GM23338 (cell line): ENCODE results near the gene CITED4. TPM values are rescaled to one million over a fixed set of nuclear protein-coding genes. Genes with fewer than 3 reads are reported as not detected.

ENCODE experiments used
- ATAC-seq: fragments of 200-7000 bp; cut with Tn5 transposase; 3 replicates; pipeline ENCODE4 v1.9.1; 2020
- DNase-seq: peaks from one replicate; pipeline ENCODE4 v3.0.0-alpha.2; 2015; ENCODE audit warnings: low spot score
- H2AFZ ChIP-seq: fragments of 200-600 bp; sonication (generic); 2 replicates; pipeline ENCODE4 v1.8.0; 2016; ENCODE audit warnings: antibody characterized with exemption, mild to moderate bottlenecking, moderate library complexity
- H3F3A ChIP-seq: fragments of 200-600 bp; sonication (generic); replicated peaks from 2 replicates; pipeline ENCODE4 v1.8.0; 2017; ENCODE audit warnings: antibody characterized with exemption, mixed run types, low read depth
- H3K27ac ChIP-seq: fragments of 200-600 bp; sonication (generic); 2 replicates; pipeline ENCODE4 v1.6.1; 2016; ENCODE audit warnings: low read depth
- H3K27me3 ChIP-seq: fragments of 200-600 bp; sonication (generic); 2 replicates; pipeline ENCODE4 v1.8.0; 2016; ENCODE audit warnings: mild to moderate bottlenecking, mixed run types, moderate library complexity; ENCODE audit not compliant: insufficient read depth
- H3K36me3 ChIP-seq: fragments of 200-600 bp; sonication (generic); 2 replicates; pipeline ENCODE4 v1.8.0; 2016; ENCODE audit warnings: mild to moderate bottlenecking; ENCODE audit not compliant: insufficient read depth
- H3K4me1 ChIP-seq: fragments of 200-600 bp; sonication (generic); 2 replicates; pipeline ENCODE4 v1.8.0; 2016; ENCODE audit warnings: mild to moderate bottlenecking, moderate library complexity; ENCODE audit not compliant: insufficient read depth
- H3K4me2 ChIP-seq: fragments of 200-600 bp; sonication (generic); 2 replicates; pipeline ENCODE4 v1.7.1; 2017; ENCODE audit warnings: mixed run types
- H3K4me3 ChIP-seq: fragments of 200-600 bp; sonication (generic); 2 replicates; pipeline ENCODE4 v1.6.1; 2016; ENCODE audit warnings: mixed run types
- H3K79me2 ChIP-seq: fragments of 200-600 bp; sonication (generic); replicated peaks from 2 replicates; pipeline ENCODE4 v1.8.0; 2017; ENCODE audit warnings: mild to moderate bottlenecking; ENCODE audit not compliant: insufficient read depth
- H3K9me2 ChIP-seq: fragments of 200-600 bp; sonication (generic); 2 replicates; pipeline ENCODE4 v1.8.0; 2017; ENCODE audit not compliant: insufficient read depth
- H4K20me1 ChIP-seq: fragments of 200-600 bp; sonication (generic); replicated peaks from 2 replicates; pipeline ENCODE4 v1.8.0; 2017; ENCODE audit warnings: mild to moderate bottlenecking; ENCODE audit not compliant: insufficient read depth
- H3K27ac Mint-ChIP-seq: 2 replicates; pipeline ENCODE4 v1.8.0; 2020; ENCODE audit warnings: inconsistent platforms, mild to moderate bottlenecking, moderate library complexity, mixed read lengths
- H3K27me3 Mint-ChIP-seq: 3 replicates; pipeline ENCODE4 v1.8.0; 2022; ENCODE audit warnings: low read depth, mild to moderate bottlenecking, moderate library complexity, mixed read lengths, inconsistent platforms; ENCODE audit not compliant: insufficient read depth, poor library complexity
- H3K36me3 Mint-ChIP-seq: 3 replicates; pipeline ENCODE4 v1.8.0; 2021; ENCODE audit warnings: low read depth, mild to moderate bottlenecking, inconsistent platforms, moderate library complexity, mixed read lengths
- H3K4me1 Mint-ChIP-seq: 3 replicates; pipeline ENCODE4 v1.8.0; 2020; ENCODE audit warnings: mild to moderate bottlenecking, inconsistent platforms, mixed read lengths
- H3K4me3 Mint-ChIP-seq: 3 replicates; pipeline ENCODE4 v1.8.0; 2021; ENCODE audit warnings: moderate library complexity, mild to moderate bottlenecking, inconsistent platforms, mixed read lengths
- H3K9me3 Mint-ChIP-seq: 3 replicates; pipeline ENCODE4 v1.8.0; 2020; ENCODE audit warnings: moderate library complexity, mild to moderate bottlenecking, inconsistent platforms, mixed read lengths
- EZH2 ChIP-seq: fragments of 200-600 bp; sonication (generic); IDR thresholded peaks from one replicate; pipeline ENCODE4 v1.8.0; 2017; ENCODE audit warnings: antibody characterized with exemption, mild to moderate bottlenecking, low read depth; ENCODE audit not compliant: unreplicated experiment
- NANOG ChIP-seq: IDR thresholded peaks from 2 replicates; pipeline ENCODE4 v1.6.1; 2016; ENCODE audit warnings: antibody characterized with exemption, borderline replicate concordance
- POLR2AphosphoS5 ChIP-seq: IDR thresholded peaks from 2 replicates; pipeline ENCODE4 v1.6.1; 2016; ENCODE audit warnings: antibody characterized with exemption, low read depth
- STAT1 ChIP-seq: IDR thresholded peaks from one replicate; pipeline ENCODE4 v1.6.1; 2016; ENCODE audit warnings: antibody characterized with exemption; ENCODE audit not compliant: unreplicated experiment
- ZNF114 ChIP-seq: fragments of 250-450 bp; sonication (Bioruptor Pico); IDR thresholded peaks from 2 replicates; pipeline ENCODE4 v1.5.0; 2020; ENCODE audit warnings: mild to moderate bottlenecking, moderate library complexity
- polyA plus RNA-seq: library from polyadenylated mRNA; unstranded; fragments of >200 nt; fragmentation: Nextera tagmentation; extraction: Ambion mirVana; gene quantifications from 2 replicates; pipeline ENCODE4 v1.2.1, GENCODE V29; 2016
- total RNA-seq: library from RNA; depleted of rRNA; stranded (reverse); fragments of >200 nt; shearing (Covaris generic); gene quantifications from 2 replicates; pipeline ENCODE4 v1.2.3, GENCODE V29; 2014
- TF ChIP-seq, protein P1 (sequence below): IDR thresholded peaks from one replicate; pipeline ENCODE4 v1.6.1; 2018; ENCODE audit warnings: antibody characterized with exemption; ENCODE audit not compliant: unreplicated experiment
- TF ChIP-seq, protein P2 (sequence below): fragments of 250-450 bp; sonication (Bioruptor Pico); IDR thresholded peaks from 2 replicates; pipeline ENCODE4 v1.5.0; 2020; ENCODE audit warnings: mild to moderate bottlenecking, moderate library complexity

CITED4 gene
- total and polyA plus RNA-seq, 2 experiments from 2014 or later, result 2.9 to 18.7 TPM

DNA sequence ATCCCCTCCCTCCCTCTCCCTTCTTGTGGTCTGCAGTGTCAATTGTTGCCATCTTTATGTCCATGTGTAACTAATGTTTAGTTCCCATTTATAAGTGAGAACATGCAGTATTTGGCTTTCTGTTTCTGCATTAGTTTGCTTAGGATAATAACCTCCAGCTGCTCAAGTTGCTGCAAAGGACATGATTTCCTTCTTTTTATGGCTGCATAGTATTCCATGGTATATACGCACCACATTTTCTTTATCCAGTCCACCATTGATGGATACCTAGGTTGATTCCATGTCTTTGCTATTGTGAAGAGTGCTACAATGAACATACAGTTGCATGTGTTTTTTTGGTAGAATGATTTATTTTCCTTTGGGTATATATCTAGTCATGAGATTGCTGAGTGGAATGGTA lies 16.3 kb downstream of the CITED4 start:
- Histone ChIP-seq H4K20me1 (no peaks in the 10 kb centered on the region), H3K9me2 (peaks cover 8% of the 10 kb centered on the region; the same call in 1 of the 2 replicates), H3K27me3 (no peaks in the 10 kb centered on the region), H3K79me2 (no peaks in the 10 kb centered on the region), H3F3A (no peaks in the 10 kb centered on the region), H3K4me2 (no peak overlapping the region), H3K27ac (no peak overlapping the region), H3K36me3 (no peaks in the 10 kb centered on the region), H3K4me1 (no peaks in the 10 kb centered on the region; the same call in 1 of the 2 replicates), H2AFZ (no peak overlapping the region), H3K4me3 (no peak overlapping the region)
- ATAC-seq (no peak), DNase-seq (no peak)
- Mint-ChIP-seq H3K36me3 (0 out of 3 replicates have a peak, but pooled peaks cover 2% of the 10 kb centered on the region), H3K9me3 (no peaks in the 10 kb centered on the region), H3K27ac (no peak overlapping the region), H3K27me3 (peaks cover 6% of the 10 kb centered on the region), H3K4me3 (no peak overlapping the region), H3K4me1 (peaks cover 9% of the 10 kb centered on the region; the same call in 2 of the 3 replicates)
- no peak for TF ChIP-seq NANOG
- TF ChIP-seq EZH2, result no peak
- TF ChIP-seq POLR2AphosphoS5, result no peak
- TF ChIP-seq, protein P1, sequence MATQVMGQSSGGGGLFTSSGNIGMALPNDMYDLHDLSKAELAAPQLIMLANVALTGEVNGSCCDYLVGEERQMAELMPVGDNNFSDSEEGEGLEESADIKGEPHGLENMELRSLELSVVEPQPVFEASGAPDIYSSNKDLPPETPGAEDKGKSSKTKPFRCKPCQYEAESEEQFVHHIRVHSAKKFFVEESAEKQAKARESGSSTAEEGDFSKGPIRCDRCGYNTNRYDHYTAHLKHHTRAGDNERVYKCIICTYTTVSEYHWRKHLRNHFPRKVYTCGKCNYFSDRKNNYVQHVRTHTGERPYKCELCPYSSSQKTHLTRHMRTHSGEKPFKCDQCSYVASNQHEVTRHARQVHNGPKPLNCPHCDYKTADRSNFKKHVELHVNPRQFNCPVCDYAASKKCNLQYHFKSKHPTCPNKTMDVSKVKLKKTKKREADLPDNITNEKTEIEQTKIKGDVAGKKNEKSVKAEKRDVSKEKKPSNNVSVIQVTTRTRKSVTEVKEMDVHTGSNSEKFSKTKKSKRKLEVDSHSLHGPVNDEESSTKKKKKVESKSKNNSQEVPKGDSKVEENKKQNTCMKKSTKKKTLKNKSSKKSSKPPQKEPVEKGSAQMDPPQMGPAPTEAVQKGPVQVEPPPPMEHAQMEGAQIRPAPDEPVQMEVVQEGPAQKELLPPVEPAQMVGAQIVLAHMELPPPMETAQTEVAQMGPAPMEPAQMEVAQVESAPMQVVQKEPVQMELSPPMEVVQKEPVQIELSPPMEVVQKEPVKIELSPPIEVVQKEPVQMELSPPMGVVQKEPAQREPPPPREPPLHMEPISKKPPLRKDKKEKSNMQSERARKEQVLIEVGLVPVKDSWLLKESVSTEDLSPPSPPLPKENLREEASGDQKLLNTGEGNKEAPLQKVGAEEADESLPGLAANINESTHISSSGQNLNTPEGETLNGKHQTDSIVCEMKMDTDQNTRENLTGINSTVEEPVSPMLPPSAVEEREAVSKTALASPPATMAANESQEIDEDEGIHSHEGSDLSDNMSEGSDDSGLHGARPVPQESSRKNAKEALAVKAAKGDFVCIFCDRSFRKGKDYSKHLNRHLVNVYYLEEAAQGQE, result no peak
- TF ChIP-seq, protein P2, sequence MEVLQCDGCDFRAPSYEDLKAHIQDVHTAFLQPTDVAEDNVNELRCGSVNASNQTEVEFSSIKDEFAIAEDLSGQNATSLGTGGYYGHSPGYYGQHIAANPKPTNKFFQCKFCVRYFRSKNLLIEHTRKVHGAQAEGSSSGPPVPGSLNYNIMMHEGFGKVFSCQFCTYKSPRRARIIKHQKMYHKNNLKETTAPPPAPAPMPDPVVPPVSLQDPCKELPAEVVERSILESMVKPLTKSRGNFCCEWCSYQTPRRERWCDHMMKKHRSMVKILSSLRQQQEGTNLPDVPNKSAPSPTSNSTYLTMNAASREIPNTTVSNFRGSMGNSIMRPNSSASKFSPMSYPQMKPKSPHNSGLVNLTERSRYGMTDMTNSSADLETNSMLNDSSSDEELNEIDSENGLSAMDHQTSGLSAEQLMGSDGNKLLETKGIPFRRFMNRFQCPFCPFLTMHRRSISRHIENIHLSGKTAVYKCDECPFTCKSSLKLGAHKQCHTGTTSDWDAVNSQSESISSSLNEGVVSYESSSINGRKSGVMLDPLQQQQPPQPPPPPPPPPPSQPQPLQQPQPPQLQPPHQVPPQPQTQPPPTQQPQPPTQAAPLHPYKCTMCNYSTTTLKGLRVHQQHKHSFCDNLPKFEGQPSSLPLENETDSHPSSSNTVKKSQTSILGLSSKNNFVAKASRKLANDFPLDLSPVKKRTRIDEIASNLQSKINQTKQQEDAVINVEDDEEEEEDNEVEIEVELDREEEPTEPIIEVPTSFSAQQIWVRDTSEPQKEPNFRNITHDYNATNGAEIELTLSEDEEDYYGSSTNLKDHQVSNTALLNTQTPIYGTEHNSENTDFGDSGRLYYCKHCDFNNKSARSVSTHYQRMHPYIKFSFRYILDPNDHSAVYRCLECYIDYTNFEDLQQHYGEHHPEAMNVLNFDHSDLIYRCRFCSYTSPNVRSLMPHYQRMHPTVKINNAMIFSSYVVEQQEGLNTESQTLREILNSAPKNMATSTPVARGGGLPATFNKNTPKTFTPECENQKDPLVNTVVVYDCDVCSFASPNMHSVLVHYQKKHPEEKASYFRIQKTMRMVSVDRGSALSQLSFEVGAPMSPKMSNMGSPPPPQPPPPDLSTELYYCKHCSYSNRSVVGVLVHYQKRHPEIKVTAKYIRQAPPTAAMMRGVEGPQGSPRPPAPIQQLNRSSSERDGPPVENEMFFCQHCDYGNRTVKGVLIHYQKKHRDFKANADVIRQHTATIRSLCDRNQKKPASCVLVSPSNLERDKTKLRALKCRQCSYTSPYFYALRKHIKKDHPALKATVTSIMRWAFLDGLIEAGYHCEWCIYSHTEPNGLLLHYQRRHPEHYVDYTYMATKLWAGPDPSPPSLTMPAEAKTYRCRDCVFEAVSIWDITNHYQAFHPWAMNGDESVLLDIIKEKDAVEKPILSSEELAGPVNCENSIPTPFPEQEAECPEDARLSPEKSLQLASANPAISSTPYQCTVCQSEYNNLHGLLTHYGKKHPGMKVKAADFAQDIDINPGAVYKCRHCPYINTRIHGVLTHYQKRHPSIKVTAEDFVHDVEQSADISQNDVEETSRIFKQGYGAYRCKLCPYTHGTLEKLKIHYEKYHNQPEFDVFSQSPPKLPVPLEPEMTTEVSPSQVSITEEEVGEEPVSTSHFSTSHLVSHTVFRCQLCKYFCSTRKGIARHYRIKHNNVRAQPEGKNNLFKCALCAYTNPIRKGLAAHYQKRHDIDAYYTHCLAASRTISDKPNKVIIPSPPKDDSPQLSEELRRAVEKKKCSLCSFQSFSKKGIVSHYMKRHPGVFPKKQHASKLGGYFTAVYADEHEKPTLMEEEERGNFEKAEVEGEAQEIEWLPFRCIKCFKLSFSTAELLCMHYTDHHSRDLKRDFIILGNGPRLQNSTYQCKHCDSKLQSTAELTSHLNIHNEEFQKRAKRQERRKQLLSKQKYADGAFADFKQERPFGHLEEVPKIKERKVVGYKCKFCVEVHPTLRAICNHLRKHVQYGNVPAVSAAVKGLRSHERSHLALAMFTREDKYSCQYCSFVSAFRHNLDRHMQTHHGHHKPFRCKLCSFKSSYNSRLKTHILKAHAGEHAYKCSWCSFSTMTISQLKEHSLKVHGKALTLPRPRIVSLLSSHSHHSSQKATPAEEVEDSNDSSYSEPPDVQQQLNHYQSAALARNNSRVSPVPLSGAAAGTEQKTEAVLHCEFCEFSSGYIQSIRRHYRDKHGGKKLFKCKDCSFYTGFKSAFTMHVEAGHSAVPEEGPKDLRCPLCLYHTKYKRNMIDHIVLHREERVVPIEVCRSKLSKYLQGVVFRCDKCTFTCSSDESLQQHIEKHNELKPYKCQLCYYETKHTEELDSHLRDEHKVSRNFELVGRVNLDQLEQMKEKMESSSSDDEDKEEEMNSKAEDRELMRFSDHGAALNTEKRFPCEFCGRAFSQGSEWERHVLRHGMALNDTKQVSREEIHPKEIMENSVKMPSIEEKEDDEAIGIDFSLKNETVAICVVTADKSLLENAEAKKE, result no peak
- no peak for TF ChIP-seq ZNF114 (CRISPR knock-in tag)
- no peak for TF ChIP-seq STAT1
